GM12892 (cell line): Measurements from ENCODE around the gene HSDL2.

Source experiments
- POLR2A ChIP-seq: IDR thresholded peaks from 2 replicates; pipeline ENCODE4 v1.6.1; 2011; ENCODE audit warnings: low read depth, low read length, control low read depth
- POLR2AphosphoS5 ChIP-seq: IDR thresholded peaks from 2 replicates; pipeline ENCODE4 v1.6.1; 2011; ENCODE audit warnings: low read depth, low read length, control low read depth
- TAF1 ChIP-seq: IDR thresholded peaks from 2 replicates; pipeline ENCODE4 v1.6.1; 2011; ENCODE audit warnings: low read depth, mild to moderate bottlenecking, control low read depth, low read length, borderline replicate concordance

- TF ChIP-seq POLR2A, result no peak
- no peak for TF ChIP-seq POLR2AphosphoS5
- no peak for TF ChIP-seq TAF1
Observed at GRCh38 chr9:112361601-112362000, 18.3 kb upstream of the HSDL2 start.
